HCT116 (cell line): ENCODE results near the gene FHDC1. TPM values are rescaled to one million over a fixed set of nuclear protein-coding genes. Genes with fewer than 3 reads are reported as not detected.

Source experiments
- ATAC-seq: fragments of 200-7000 bp; cut with Tn5 transposase; 2 replicates; pipeline ENCODE4 v1.9.1; 2020; ENCODE audit warnings: mild to moderate bottlenecking, moderate library complexity
- BruUV-seq: library from RNA; stranded (reverse); fragments of 400-500 nt; replicated peaks from 2 replicates; lab custom pipeline; 2021; lab: Mats Ljungman, UMichigan
- CTCF ChIA-PET: fragments of 300-600 bp; sonication (Branson Sonifier 250); formaldehyde crosslinking; loops from one replicate; lab custom pipeline; 2021; ENCODE audit warnings: antibody characterized with exemption; lab: Charles Lee
- POLR2A ChIA-PET: fragments of 300-600, 350-600 bp; sonication (Branson Sonifier 250); formaldehyde crosslinking; loops from one replicate; lab custom pipeline; 2021; ENCODE audit warnings: antibody characterized with exemption; lab: Charles Lee
- RAD21 ChIA-PET, 2 experiments: fragments of 300-600 bp; sonication (Branson Sonifier 250); formaldehyde crosslinking; loops; one replicate each; lab custom pipeline; 2023; ENCODE audit warnings: low total read pairs in 2 of 2; ENCODE audit not compliant: uncharacterized antibody in 2 of 2, unreplicated experiment in 2 of 2, low non-redundant PET in 1 of 2; lab: Charles Lee
- DNase-seq: peaks from one replicate; pipeline ENCODE4 v3.0.0-alpha.2; 2010; ENCODE audit warnings: low read depth, low spot score
- H2AFZ ChIP-seq: fragments of 200-600 bp; shearing (Covaris generic), sonication (generic); 2 replicates; pipeline ENCODE4 v1.6.1; 2017; ENCODE audit warnings: low read depth, mixed run types, mixed read lengths, antibody characterized with exemption, low read length; ENCODE audit not compliant: poor library complexity, severe bottlenecking
- H3K27ac ChIP-seq: 2 replicates; pipeline ENCODE4 v1.5.1; 2012; ENCODE audit warnings: low read depth, low read length
- H3K27me3 ChIP-seq: fragments of 200-600 bp; sonication (generic); 2 replicates; pipeline ENCODE4 v1.6.1; 2016; ENCODE audit warnings: mixed run types, low read length, mixed read lengths; ENCODE audit not compliant: insufficient read depth
- H3K36me3 ChIP-seq, 2 experiments: fragments of 200-500 bp in 1 of 2; fragments of 200-600 bp in 1 of 2; sonication (Bioruptor generic) in 1 of 2; sonication (generic) in 1 of 2; 2 replicates each; pipeline versions ENCODE4 v1.5.1 to v1.6.1; 2014 to 2016; ENCODE audit warnings: low read length in 2 of 2, inconsistent platforms in 1 of 2, mixed read lengths in 1 of 2, mixed run types in 1 of 2; ENCODE audit not compliant: insufficient read depth in 2 of 2, control insufficient read depth in 1 of 2
- H3K4me1 ChIP-seq, 2 experiments: fragments of 200-600 bp in 1 of 2; sonication (generic) in 1 of 2; 2 replicates each; pipeline versions ENCODE4 v1.5.1 to v1.6.1; 2012 to 2017; ENCODE audit warnings: low read length in 2 of 2, inconsistent platforms in 1 of 2, mild to moderate bottlenecking in 1 of 2, mixed read lengths in 1 of 2, mixed run types in 1 of 2, moderate library complexity in 1 of 2; ENCODE audit not compliant: insufficient read depth in 2 of 2, control insufficient read depth in 1 of 2
- H3K4me2 ChIP-seq: fragments of 200-600 bp; sonication (generic); 2 replicates; pipeline ENCODE4 v1.6.1; 2017; ENCODE audit warnings: mixed run types, low read length, mixed read lengths
- H3K4me3 ChIP-seq, 2 experiments: fragments of 200-600 bp in 1 of 2; sonication (generic) in 1 of 2; replicated peaks in 1 of 2; 2 replicates each; pipeline ENCODE4 v1.5.1; 2011 to 2016; ENCODE audit warnings: low read length in 2 of 2, control low read depth in 1 of 2, low read depth in 1 of 2, mild to moderate bottlenecking in 1 of 2, mixed read lengths in 1 of 2, mixed run types in 1 of 2
- H3K79me2 ChIP-seq: fragments of 200-600 bp; sonication (generic); 2 replicates; pipeline ENCODE4 v1.6.1; 2017; ENCODE audit warnings: mild to moderate bottlenecking, mixed run types, low read length, moderate library complexity, mixed read lengths; ENCODE audit not compliant: insufficient read depth
- H3K9ac ChIP-seq: fragments of 200-600 bp; sonication (generic); 2 replicates; pipeline ENCODE4 v1.6.1; 2016; ENCODE audit warnings: low read length, mixed read lengths
- H3K9me2 ChIP-seq: fragments of 200-600 bp; sonication (generic), shearing (Covaris generic); 2 replicates; pipeline ENCODE4 v1.6.1; 2017; ENCODE audit warnings: mixed run types, mild to moderate bottlenecking, moderate library complexity; ENCODE audit not compliant: insufficient read depth
- H3K9me3 ChIP-seq, 2 experiments: fragments of 200-500 bp in 1 of 2; fragments of 200-600 bp in 1 of 2; sonication (Bioruptor generic) in 1 of 2; sonication (generic) in 1 of 2; 2 replicates each; pipeline ENCODE4 v1.6.1; 2014 to 2017; ENCODE audit warnings: low read length in 2 of 2, mixed read lengths in 2 of 2, inconsistent platforms in 1 of 2, low read depth in 1 of 2, mild to moderate bottlenecking in 1 of 2, mixed run types in 1 of 2, moderate library complexity in 1 of 2; ENCODE audit not compliant: control insufficient read depth in 1 of 2, insufficient read depth in 1 of 2
- H4K20me1 ChIP-seq: fragments of 200-600 bp; sonication (generic), shearing (Covaris generic); 2 replicates; pipeline ENCODE4 v1.6.1; 2017; ENCODE audit warnings: mixed run types, mild to moderate bottlenecking, moderate library complexity; ENCODE audit not compliant: insufficient read depth
- ATF3 ChIP-seq: IDR thresholded peaks from 2 replicates; pipeline ENCODE4 v1.6.1; 2012
- CBX3 ChIP-seq: IDR thresholded peaks from 2 replicates; pipeline ENCODE4 v1.6.1; 2012; ENCODE audit warnings: low read depth
- CEBPB ChIP-seq: IDR thresholded peaks from 2 replicates; pipeline ENCODE4 v1.6.1; 2012; ENCODE audit warnings: low read depth
- EZH2 ChIP-seq: fragments of 200-600 bp; sonication (generic); IDR thresholded peaks from 2 replicates; pipeline ENCODE4 v1.6.1; 2017; ENCODE audit warnings: antibody characterized with exemption, mixed run types
- EZH2phosphoT487 ChIP-seq: fragments of 200-600 bp; IDR thresholded peaks from 2 replicates; pipeline ENCODE4 v1.6.1; 2018; ENCODE audit warnings: antibody characterized with exemption, borderline replicate concordance
- FOSL1 ChIP-seq: IDR thresholded peaks from 2 replicates; pipeline ENCODE4 v1.6.1; 2012; ENCODE audit warnings: low read depth
- JUND ChIP-seq: IDR thresholded peaks from 2 replicates; pipeline ENCODE4 v1.6.1; 2012
- MAX ChIP-seq: IDR thresholded peaks from 2 replicates; pipeline ENCODE4 v1.6.1; 2012
- POLR2A ChIP-seq: IDR thresholded peaks from 2 replicates; pipeline ENCODE4 v1.7.0; 2011; ENCODE audit warnings: borderline replicate concordance; ENCODE audit not compliant: insufficient read depth, insufficient read length; ENCODE audit errors: extremely low read depth
- RAD21 ChIP-seq: IDR thresholded peaks from 2 replicates; pipeline ENCODE4 v1.6.1; 2012; ENCODE audit warnings: low read depth, mild to moderate bottlenecking
- SIN3A ChIP-seq: IDR thresholded peaks from 2 replicates; pipeline ENCODE4 v1.6.1; 2012; ENCODE audit warnings: low read depth
- SRF ChIP-seq: IDR thresholded peaks from 2 replicates; pipeline ENCODE4 v1.6.1; 2012; ENCODE audit warnings: low read depth
- YY1 ChIP-seq: IDR thresholded peaks from 2 replicates; pipeline ENCODE4 v1.6.1; 2011; ENCODE audit warnings: low read length, low read depth, moderate library complexity, mild to moderate bottlenecking; ENCODE audit not compliant: insufficient replicate concordance; ENCODE audit errors: extremely low read depth
- ZBTB33 ChIP-seq: IDR thresholded peaks from 2 replicates; pipeline ENCODE4 v1.6.1; 2011; ENCODE audit warnings: mild to moderate bottlenecking, low read length, moderate library complexity; ENCODE audit not compliant: insufficient replicate concordance; ENCODE audit errors: extremely low read depth
- ZNF274 ChIP-seq: fragments of 200-500 bp; sonication (Bioruptor generic); IDR thresholded peaks from 2 replicates; pipeline ENCODE4 v1.6.1; 2014; ENCODE audit warnings: mild to moderate bottlenecking, low read depth, low read length, inconsistent platforms
- intact Hi-C: fragments of 100-400 bp; cut with micrococcal nuclease; formaldehyde crosslinking; loops from 2 replicates; pipeline ENCODE4 v1.10.0; 2022
- total RNA-seq: library from RNA; stranded (reverse); gene quantifications from one replicate; pipeline ENCODE4 v1.2.1, GENCODE V29; 2021; ENCODE audit not compliant: unreplicated experiment

The FHDC1 gene
- total RNA-seq, 1 experiment from 2014 or later = 1.8 TPM

GRCh38 chr4:152957437-152958171, 21.5 kb downstream of the FHDC1 start:
- no peak overlapping the region for H2AFZ ChIP-seq
- RAD21 ChIA-PET = no interaction called here
- H3K4me1 ChIP-seq = peaks cover 0 to 10% of the 10 kb centered on the region in 2 experiments; a peak in 2 of 4 replicates
- no peak overlapping the region for H3K4me2 ChIP-seq
- no peaks in the 10 kb centered on the region for H3K79me2 ChIP-seq
- H3K9me2 ChIP-seq = no peaks in the 10 kb centered on the region
- ATAC-seq (peak; percentile 57), DNase-seq (no peak)
- no peak overlapping the region for H3K27ac ChIP-seq
- no peak overlapping the region for H3K4me3 ChIP-seq
- H3K27me3 ChIP-seq = no peaks in the 10 kb centered on the region
- no peak overlapping the region for H3K9ac ChIP-seq
- TF ChIP-seq CEBPB (no peak), SIN3A (no peak), FOSL1 (no peak), MAX (no peak), ATF3 (no peak), SRF (no peak), ZNF274 (no peak), ZBTB33 (no peak), CBX3 (no peak), JUND (no peak), EZH2phosphoT487 (no peak), RAD21 (no peak), POLR2A (no peak), YY1 (no peak), EZH2 (no peak)
- intact Hi-C loops = no loop called here
- no TSS peak for BruUV-seq
- H3K36me3 ChIP-seq = no peaks in the 10 kb centered on the region
- H4K20me1 ChIP-seq = no peaks in the 10 kb centered on the region
- POLR2A ChIA-PET = no interaction called here
- H3K9me3 ChIP-seq = no peaks in the 10 kb centered on the region
- CTCF ChIA-PET = no interaction called here
